HG02678 (cell line): ENCODE measurements around the gene POC1A.

Experiments
- ATAC-seq: cut with Tn5 transposase; IDR thresholded peaks from one replicate; pipeline ENCODE4 v1.9.1; 2021; ENCODE audit warnings: mild to moderate bottlenecking, moderate library complexity; ENCODE audit not compliant: unreplicated experiment

Gene POC1A

GRCh38 chr3:52070724-52071621 lies 83.2 kb downstream of the POC1A start:
- ATAC-seq, result no peak

GRCh38 chr3:52069855-52070254 lies 84.4 kb downstream of the POC1A start:
- ATAC-seq, result no peak

- no peak for ATAC-seq
Observed at GRCh38 chr3:52069135-52069534, 85.1 kb downstream of the POC1A start.

- ATAC-seq, result no peak
Observed at GRCh38 chr3:52068730-52069129, 85.5 kb downstream of the POC1A start.

- ATAC-seq, result no peak
Observed at GRCh38 chr3:52068055-52068571, 86.1 kb downstream of the POC1A start.

GRCh38 chr3:52067526-52067925 lies 86.7 kb downstream of the POC1A start:
- no peak for ATAC-seq

- no peak for ATAC-seq
Observed at GRCh38 chr3:52067046-52067445, 87.2 kb downstream of the POC1A start.

- ATAC-seq, result no peak
Observed at GRCh38 chr3:52065264-52065756, 88.9 kb downstream of the POC1A start.

GRCh38 chr3:52064561-52064960 lies 89.7 kb downstream of the POC1A start:
- ATAC-seq, result no peak

GRCh38 chr3:52063026-52063723 lies 91.0 kb downstream of the POC1A start:
- ATAC-seq, result no peak

GRCh38 chr3:52062505-52062904 lies 91.7 kb downstream of the POC1A start:
- no peak for ATAC-seq

- no peak for ATAC-seq
Observed at GRCh38 chr3:52061121-52061910, 92.9 kb downstream of the POC1A start.

GRCh38 chr3:52059781-52060180 lies 94.4 kb downstream of the POC1A start:
- no peak for ATAC-seq

GRCh38 chr3:52057812-52058495 lies 96.3 kb downstream of the POC1A start:
- no peak for ATAC-seq

GRCh38 chr3:52056968-52057811 lies 97.0 kb downstream of the POC1A start:
- peak; percentile 82 for ATAC-seq

- ATAC-seq, result peak; percentile 35
Observed at GRCh38 chr3:52056521-52056967, 97.7 kb downstream of the POC1A start, which contains the start of gene DUSP7. Gene DUSP7 (minus strand): TSS chr3:52056571. CDS start chr3:52056366, 205 bp downstream.

- ATAC-seq, result peak; percentile 12
Observed at GRCh38 chr3:52055537-52056351, 98.5 kb downstream of the POC1A start.
